HPDE6-E6E7 (cell line): ENCODE data around the gene ZCCHC7.
"Not testable (repeated sequence)": the region's sequence is repeated elsewhere in the genome, so short reads cannot be mapped to it uniquely, and the experiment has no call there.

ENCODE experiments used
- DNase-seq: peaks from one replicate; pipeline ENCODE4 v3.0.0; 2011; ENCODE audit warnings: missing footprints; ENCODE audit errors: extremely low spot score

ZCCHC7 gene

DNA sequence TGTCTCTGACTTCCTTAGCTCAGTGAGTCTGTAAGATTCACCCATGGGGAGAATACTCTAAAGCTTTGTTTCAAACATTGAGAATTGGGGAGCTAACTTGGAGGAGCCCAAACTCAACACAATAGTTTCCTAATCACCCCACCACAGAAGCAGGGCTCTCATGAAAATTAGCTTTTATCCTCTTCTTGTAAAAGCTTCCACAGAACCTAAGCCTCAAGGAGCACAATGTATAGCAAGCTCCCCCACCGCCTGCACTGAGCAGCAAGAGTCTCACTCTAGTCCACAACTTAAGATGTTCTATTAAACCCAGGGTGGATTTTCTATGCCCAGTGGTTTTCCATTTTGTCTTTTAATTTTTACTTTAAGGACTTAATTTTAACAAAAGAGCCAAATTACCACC, 253.2 kb downstream of the ZCCHC7 start:
- no peak for DNase-seq

DNA sequence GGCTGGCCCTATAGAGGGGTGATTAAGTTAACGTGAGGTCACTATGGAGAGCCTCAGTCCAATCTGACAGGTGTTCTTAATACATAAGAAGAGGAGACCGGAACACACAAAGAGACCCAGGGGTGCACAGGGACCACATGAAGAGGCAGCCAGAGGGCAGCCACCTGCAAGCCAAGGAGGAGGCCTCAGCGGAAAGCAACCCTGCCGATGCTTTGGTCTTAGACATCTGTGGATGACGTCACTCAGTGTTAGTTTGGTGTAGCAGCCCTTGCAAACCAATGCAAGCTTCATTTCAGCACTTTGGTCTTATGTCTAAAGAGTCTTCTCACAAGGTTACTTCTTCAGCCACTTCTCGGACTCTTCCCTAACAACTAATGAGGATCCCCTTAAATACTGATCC, 254.5 kb downstream of the ZCCHC7 start:
- no peak for DNase-seq

DNA sequence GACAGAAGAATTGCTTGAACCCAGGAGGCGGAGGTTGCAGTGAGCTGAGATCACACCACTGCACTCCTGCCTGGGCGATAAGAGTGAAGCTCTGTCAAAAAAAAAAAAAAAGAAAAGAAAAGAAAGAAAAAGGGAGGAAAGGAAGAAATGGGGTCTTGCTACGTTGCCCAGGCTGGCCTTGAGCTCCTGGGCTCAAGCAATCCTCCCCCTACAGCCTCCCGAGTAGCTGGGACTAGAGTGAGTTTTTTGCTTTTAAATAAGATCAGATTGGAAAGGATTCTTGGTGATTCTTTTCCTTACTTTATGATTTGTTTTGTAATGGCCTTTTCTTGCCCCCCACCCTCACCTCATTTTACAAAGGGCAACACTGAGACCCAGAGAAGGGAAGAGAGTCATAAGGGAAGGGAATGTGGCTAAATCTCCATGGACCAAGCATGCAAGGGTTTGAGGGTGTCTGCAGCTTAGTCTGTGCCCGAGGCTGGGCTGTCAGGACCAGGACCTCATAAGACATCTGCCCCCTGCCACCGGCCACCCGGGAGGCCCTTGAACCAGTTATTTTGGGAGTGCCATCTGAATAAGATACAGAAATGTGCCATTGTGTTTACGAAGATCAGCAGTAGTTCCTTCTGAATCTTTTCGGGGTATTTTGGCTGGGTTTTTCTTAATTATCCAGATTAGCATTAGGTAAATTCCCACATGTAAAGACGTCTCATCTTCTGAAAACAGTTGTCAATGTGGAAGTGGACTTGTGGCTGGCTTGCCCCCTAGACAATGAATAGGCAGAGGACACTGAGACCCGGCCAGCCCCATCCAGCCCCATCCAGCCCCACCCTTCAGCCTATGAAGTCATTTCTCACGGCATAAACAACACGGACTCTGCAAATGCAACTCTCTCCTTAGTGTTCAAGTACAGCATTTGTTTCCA, 257.6 kb downstream of the ZCCHC7 start:
- DNase-seq = no peak

DNA sequence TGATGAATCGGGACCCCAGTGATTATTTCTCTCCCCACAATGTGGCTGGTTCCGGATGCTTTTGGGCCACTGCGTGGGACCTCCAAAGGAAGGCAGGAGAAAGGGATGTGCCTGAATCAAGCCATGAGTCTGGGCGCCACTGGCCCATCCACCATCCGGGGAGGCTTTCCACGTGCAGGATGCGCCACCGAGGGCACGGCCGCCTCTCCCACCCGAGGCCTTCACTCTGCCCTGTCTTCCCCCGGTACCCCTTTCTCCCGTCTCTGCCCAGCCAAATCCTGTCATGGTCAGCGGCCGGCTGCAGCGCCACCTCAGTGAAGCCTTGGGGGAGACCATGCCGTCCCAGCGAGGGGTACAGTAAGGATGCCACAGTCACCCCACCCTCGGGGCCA, 258.2 kb downstream of the ZCCHC7 start:
- no peak for DNase-seq

DNA sequence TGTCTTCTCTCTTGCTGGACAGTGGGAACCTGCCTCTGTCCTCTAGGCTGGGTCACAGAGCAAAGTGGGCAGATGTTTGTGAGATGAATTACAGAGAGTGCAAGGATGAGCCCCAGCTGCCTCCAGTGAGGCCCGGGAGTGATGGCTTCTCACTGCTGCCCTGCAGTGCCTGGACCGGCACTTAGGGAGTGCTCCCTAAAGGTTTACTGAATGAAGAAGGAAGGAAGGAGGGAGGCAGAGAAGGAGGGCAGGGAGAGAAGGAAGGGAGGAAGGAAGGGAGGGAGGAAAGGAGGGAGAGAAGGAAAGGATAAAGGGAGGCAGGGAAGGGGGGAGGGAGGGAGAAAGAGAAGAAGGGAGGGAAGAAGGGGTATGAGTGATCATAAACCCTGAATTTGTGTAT, 259.5 kb downstream of the ZCCHC7 start:
- DNase-seq = no peak

DNA sequence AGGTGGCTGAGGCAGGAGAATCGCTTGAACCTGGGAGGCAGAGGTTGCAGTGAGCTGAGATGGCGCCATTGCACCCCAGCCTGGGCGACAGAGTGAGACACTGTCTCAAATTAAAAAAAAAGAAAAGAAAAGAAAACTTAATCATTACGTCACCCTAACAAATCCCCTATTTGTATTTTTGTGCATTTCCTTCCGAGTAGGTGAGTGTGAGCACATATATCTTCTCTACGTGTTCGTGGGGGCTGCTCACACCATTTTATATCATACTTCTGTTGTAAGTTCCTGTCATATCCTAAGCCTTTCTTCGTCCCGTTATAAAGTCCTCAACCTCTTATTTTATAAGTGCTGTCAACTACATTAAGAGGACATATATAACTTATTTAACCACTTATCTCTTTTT, 260.2 kb downstream of the ZCCHC7 start:
- DNase-seq = no peak

DNA sequence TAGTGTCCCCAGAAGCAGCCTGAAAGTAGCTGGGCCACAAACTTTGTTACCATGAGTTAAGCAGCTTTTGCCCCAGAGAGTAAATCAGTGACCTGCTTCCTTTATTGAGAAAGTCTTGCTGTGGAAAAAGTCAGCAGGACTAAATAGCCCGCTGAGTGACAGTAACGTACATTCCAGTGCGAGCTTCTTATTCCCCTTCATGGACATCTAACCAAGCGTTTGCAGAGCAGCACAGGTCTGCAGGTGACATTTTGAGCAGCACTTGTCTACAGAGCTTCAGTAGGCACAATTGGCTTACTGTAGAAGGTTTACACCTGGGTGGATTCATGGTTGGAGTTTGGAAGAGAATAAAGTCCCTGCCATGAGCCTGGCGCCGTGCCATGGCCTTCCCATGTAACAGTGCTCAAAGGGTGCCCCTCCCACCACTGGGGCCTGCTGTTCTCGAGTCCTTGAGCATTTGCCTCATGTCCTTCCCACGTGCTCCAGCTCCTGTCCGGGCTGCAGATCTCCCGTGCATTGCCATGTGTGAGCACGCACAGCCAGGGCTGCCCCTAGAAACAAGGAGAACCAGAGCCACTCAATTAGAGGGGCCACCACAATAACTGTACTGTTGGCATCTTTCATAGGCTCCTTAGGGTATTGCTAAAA, 260.8 kb downstream of the ZCCHC7 start:
- no peak for DNase-seq

DNA sequence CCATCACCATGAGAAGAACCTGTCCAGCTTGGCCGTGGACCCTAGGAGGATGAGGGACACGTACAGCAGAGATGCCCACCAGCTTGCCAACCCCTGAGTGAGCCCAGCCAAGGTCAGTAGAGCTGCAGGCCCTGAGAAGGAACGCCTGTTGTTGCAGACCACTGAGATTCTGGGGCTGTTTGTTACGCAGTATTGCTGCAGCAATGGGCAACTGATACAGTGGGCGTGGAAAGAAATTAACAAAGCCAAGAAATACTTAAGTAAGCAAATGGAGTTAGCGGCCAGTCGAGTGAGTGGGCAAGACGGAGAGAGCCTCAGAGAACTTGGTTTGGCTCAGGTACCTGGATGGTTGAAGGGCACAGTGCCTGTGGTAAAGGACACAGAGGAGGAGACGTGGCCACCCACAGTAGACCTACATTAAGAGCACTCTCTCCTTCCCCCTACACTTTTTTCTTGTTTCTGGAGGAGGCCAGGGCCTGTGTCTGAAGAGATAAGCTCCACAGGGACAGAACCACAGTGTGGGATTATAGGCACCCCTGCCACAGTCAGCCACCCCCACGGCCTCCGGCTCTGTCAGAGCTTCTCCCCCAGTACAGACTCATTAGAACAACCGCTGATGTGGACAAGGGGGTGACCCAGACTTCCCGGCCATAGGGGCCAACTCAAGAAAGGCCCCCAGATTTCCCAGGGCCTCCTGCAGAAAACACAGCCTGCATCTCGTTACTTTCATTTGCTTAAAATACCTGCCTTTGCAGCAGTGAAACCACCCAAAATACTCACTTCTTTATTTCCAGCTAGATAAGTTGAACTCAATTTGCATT, 262.0 kb downstream of the ZCCHC7 start:
- DNase-seq = no peak

DNA sequence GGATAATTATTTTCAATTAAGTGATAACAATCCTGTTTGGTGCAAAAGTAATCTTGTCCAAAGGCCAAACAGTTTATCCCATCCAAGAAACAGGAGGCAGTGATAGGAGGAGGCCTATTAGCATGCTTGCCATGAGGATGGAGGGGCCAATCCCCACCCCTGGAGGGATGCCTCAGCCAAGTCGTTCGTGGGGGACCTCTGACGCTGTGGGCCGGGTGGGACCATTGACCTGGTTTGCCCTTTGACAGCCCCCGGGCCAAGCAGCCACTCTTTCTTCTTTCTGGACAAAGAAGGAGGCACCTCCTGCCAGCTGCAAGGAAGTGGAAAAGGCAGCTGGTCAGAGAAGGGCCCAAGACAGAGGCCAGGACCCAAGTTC, 262.6 kb downstream of the ZCCHC7 start:
- no peak for DNase-seq

DNA sequence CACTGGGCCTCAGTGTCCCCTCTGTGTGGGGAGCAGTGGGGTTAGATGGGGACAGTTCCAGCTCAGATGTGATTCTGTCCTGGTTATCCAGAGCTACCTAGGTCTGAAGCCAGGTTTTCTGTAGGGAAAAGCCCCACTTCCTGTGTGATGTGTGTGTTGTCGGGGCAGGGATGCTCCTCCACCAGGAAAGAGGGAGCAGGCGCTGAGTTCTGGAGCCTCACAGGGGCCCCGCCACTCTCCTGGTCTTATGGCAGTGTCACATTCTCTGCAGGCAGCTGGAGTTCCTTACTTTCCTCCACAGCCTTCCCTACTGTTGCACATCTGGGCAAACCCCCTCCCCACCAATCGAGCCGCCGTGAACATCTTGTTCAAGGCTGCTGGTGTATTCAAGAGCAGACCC, 263.0 kb downstream of the ZCCHC7 start:
- no peak for DNase-seq

DNA sequence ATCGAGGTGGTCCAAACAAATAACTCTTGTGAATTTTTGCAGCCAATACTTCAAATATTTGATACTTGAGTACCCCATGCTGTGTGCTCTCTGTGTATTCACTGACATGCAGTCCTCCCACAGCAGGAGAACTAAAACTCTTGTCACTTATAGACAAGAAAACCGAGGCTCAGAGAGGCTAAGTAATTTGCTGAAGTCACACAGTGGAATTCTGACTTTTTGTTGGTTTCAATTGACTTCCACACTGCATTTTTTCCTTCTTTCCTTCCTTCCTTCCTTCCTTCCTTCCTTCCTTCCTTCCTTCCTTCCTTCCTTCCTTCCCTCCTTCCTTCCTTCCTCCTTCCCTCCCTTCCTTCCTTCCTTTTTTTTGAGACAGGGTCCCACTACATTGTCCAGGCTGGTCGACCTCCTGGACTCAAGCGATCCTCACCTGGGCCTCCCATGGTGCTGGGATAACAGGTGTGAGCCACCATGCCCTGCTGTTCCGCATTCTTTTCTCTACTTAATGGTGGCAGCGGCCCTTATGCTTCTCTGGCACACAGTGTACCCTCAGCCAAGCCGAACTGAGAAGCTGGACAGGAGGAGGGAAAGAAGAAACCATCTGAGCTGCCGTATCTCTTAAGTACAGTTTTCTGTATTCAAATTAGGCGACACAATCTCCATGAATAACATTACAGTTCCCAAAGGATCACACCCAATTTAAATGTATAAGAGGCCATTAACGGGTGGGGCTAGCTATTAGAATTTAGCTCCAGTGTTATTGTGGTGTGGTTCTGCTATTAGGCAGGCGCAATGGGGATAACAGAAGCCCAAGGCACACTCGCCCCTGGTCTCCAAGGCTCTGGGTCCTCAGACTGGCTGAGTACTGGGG, 263.7 kb downstream of the ZCCHC7 start:
- DNase-seq = no peak

DNA sequence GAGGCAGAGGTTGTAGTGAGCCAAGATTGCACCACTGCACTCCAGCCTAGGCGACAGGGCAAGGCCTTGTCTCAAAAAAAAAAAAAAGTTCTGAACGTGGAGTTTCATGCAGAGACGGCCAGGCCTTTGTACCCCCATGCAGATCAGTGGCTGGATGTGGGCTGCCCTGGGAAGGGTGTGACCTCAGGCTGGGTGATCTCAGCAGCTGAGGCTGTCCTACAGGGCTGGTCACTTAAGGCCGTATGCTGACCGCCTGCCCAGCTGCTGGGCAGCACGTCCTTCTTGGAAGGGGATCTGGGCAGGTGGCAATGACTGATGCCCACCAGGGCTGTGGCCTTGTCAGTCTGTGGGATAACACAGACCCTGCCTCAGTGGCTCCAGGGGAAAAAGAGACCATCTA, 264.9 kb downstream of the ZCCHC7 start:
- no peak for DNase-seq

DNA sequence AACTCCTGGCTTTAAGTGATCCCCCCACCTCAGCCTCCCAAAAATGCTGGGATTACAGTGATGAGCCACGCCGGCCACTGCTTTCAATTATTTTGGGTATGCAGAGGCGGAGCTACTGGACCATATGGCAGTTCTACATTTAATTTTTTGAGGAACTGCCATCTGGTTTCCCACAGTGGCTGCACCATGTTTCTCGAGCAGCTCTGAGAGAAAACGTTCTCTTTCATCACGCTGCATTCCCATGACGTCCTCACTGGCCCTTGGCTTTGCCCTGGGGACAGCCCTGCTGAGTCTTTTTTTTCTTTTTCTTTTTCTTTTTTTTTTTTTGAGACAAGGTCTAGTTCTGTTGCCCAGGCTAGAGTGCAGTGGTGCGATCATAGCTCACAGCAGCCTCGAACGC, 266.6 kb downstream of the ZCCHC7 start:
- DNase-seq = no peak

DNA sequence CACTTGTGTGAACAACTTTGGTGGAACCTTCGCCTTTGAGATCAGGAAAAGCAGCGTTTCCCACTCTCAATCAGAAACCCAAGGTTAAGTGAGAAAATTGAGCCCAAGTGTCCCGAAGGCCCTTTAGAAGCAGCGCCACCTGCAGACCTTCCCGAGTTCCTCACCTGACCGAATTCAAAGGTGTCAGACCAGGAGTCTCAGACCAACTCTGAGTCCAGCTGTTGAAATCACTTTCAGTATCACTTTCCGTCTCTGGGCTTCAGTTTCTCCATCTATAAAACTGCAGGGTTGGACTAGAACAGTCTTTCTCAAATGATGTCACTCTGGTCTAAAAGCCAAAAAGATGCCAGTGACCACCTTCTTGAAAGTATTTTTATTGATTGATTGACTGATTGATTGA, 270.4 kb downstream of the ZCCHC7 start:
- no peak for DNase-seq

DNA sequence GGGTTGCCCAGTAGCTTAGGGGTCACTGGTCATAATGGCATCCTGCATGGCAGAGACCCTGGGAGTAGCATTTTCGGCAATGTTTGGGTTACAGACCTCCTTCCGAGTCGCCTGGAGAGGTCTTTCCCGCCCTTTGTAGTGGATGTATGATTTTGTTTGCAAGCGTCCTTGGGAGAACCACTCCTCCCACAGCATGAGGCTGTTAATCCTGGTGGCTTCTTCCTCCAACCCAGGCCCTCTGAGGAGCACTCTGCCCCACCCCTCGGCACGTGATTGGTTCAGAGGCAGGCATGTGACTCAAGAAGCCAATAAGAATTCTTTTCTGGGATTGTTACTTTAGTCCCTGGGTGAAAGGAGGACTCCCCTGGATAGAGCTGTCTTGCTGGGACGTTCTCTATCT, 271.9 kb downstream of the ZCCHC7 start:
- no peak for DNase-seq

DNA sequence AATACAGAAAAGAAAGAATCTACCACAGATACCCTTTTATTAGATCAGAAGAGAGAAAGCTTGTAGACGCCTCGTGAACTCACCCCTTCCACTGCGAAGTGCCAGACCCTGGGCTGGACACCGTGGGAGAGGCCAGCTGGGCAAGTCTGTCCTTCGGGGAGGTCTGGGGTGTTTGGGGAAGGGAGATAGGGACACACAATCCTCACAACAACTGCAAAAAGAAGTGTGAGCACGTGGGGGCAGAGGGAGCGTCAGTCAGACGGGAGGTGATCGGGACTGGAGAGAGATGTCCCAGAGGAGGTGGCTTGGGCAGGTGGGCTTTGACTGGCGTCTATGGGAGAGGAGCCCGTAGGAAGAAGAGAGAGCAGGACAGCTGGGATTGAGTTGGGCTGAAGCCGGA, 274.9 kb downstream of the ZCCHC7 start:
- DNase-seq = no peak

DNA sequence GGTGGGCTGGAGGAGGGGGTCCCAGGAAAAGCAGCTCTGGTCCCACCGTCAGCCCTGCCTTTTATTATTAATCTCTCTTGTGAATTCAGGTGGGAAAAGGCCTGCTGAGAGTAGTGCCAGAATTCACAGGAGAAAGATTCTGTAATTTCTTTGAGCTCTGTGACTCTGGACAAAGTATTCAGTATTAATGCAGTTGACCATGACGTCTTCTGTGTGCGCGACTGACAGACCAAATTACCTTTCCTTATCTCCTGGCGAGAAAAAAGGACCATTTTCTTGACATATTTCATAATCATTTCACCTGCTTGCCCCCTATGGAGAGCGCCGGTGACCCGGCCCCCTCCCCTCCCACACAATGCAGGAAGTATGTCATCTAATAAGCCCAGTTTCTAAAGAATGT, 275.3 kb downstream of the ZCCHC7 start:
- DNase-seq = no peak

DNA sequence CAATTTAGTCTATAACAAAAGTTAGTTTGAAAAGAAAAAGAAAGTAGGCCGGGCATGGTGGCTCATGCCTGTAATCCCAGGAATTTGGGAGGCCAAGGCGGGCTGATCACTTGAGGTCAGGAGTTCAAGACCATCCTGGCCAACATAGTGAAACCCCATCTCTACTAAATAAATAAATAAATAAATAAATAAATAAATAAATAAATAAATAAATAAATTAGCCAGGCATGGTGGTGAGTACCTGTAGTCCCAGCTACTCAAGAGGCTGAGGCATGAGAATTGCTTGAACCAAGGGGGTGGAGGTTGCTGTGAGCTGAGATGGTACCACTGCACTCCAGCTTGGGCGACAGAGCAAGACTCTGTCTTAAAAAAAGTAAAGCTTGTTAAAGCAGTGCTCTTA, 277.6 kb downstream of the ZCCHC7 start:
- not testable (repeated sequence) for DNase-seq

DNA sequence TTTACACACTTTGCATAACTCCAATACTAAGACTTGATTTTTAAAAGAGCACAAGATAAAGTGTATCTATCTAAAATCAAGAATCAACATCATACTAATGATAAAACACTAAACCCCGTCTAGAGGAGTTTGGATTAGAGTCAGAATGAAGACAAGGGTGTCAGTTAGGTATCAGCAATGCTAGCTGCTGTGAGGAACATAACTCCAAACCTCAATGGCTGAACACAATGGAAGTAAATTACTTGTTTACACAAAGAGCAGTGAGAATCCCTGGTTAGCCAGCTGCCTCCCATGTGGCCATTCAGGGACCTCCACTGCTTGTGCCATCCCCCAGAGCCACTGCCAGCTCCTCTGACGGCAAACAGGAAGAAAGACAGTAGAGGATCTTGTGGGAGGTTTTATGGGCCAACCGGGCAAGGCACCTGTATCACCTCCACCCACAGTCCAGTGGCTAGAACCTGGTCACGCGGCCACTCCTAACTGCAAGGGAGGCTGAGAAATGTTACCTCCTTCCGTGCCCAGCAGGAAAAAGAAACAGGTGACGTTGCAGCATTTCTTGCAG, 278.2 kb downstream of the ZCCHC7 start:
- DNase-seq = no peak

DNA sequence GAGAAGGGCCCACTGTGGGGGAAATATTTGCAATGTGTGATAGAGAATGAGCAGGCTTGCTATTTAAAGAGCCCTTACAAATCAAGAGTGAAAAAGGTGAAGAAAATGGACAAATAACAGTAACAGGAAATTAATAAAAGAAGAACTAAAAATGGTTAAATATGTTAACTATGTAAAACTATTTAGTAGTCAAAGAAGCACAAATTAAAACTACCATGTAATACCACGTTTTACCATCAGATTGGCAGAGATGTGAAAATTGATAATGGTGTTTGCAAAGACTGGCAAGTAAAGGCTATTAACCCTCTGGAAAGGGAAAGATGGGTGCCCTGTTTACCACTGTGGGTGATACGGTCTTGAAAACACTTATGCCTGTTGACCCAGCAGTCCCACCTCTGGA, 279.0 kb downstream of the ZCCHC7 start:
- DNase-seq = no peak

DNA sequence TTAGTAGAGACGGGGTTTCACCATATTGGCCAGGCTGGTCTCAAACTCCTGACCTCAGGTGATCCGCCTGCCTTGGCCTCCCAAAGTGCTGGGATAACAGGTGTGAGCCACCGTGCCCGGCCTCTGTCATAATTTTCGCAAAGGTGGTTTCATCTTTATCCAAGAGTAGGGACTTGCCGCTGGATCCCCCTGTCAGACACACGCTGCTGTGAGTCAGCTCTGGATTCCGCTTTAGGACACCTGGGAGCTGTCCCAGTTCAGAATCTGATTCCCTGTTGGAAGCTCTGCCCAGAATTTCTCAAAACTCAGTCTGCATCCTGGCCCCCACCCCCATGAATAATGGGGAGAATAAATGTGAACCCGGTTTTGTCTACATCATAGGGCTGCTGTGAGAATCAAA, 284.2 kb downstream of the ZCCHC7 start:
- no peak for DNase-seq
